HFFc6 (cell line): Measurements from ENCODE around the gene TMOD4. TPM values are rescaled to one million over a fixed set of nuclear protein-coding genes. Genes with fewer than 3 reads are reported as not detected.

Experiments
- DNase-seq: peaks from one replicate; pipeline ENCODE4 v3.0.0-alpha.2; 2018
- H3K27ac Mint-ChIP-seq: 2 replicates; pipeline ENCODE4 v1.8.0; 2020; ENCODE audit warnings: mild to moderate bottlenecking, mixed read lengths
- H3K27me3 Mint-ChIP-seq: 2 replicates; pipeline ENCODE4 v1.8.0; 2021; ENCODE audit warnings: mild to moderate bottlenecking, moderate library complexity, mixed read lengths; ENCODE audit not compliant: insufficient read depth
- H3K36me3 Mint-ChIP-seq: 2 replicates; pipeline ENCODE4 v1.8.0; 2021; ENCODE audit warnings: low read depth, mixed read lengths
- H3K4me1 Mint-ChIP-seq: 2 replicates; pipeline ENCODE4 v1.8.0; 2020; ENCODE audit warnings: low read depth, mixed read lengths
- H3K4me3 Mint-ChIP-seq: 2 replicates; pipeline ENCODE4 v1.8.0; 2020; ENCODE audit warnings: mild to moderate bottlenecking, moderate library complexity, mixed read lengths
- H3K9me3 Mint-ChIP-seq: 2 replicates; pipeline ENCODE4 v1.8.0; 2020; ENCODE audit warnings: mild to moderate bottlenecking, mixed read lengths
- CTCF ChIP-seq: fragments of 200-600 bp; sonication (generic); IDR thresholded peaks from 2 replicates; pipeline ENCODE4 v1.5.0; 2021; ENCODE audit warnings: antibody characterized with exemption, mild to moderate bottlenecking
- total RNA-seq, 6 experiments: library from RNA; stranded (reverse); fragmentation: NEBNext Ultra II Directional; extraction: Animal tissue kit (Norgen Biotek cat#: 25700); gene quantifications; 2 replicates in 1 of 6; 3 replicates in 5 of 6; pipeline ENCODE4 v1.2.3, GENCODE V29; 2021

TMOD4 gene
- total RNA-seq, 6 experiments from 2014 or later, result 0.40 to 1.1 (median 0.99) TPM; not detected in 3

- H3K4me3 Mint-ChIP-seq, result no peak overlapping the region
- no peak overlapping the region for H3K27ac Mint-ChIP-seq
- no peaks in the 10 kb centered on the region; the same call in 1 of the 2 replicates for H3K4me1 Mint-ChIP-seq
- no peak for TF ChIP-seq CTCF
- H3K36me3 Mint-ChIP-seq, result peaks cover under 1% of the 10 kb centered on the region; the same call in 1 of the 2 replicates
- H3K27me3 Mint-ChIP-seq, result peaks cover 5% of the 10 kb centered on the region
- no peak for DNase-seq
- H3K9me3 Mint-ChIP-seq, result no peaks in the 10 kb centered on the region
These were observed 590 bp downstream of the TMOD4 start for GRCh38 chr1:151175041-151175741.

GRCh38 chr1:151171190-151171589 is 4.6 kb downstream of the TMOD4 start:
- peaks cover 13% of the 10 kb centered on the region for H3K4me1 Mint-ChIP-seq
- DNase-seq, result no peak
- no peaks in the 10 kb centered on the region for H3K9me3 Mint-ChIP-seq
- peaks cover 4% of the 10 kb centered on the region for H3K27me3 Mint-ChIP-seq
- H3K27ac Mint-ChIP-seq, result no peak overlapping the region
- TF ChIP-seq CTCF, result no peak
- peaks cover 10% of the 10 kb centered on the region for H3K36me3 Mint-ChIP-seq
- no peak overlapping the region for H3K4me3 Mint-ChIP-seq

GRCh38 chr1:151167116-151167515 is 8.7 kb downstream of the TMOD4 start:
- TF ChIP-seq CTCF, result no peak
- peak overlapping the region; percentile 100 for H3K4me3 Mint-ChIP-seq
- no peaks in the 10 kb centered on the region for H3K9me3 Mint-ChIP-seq
- peak overlapping the region; percentile 98 for H3K27ac Mint-ChIP-seq
- H3K36me3 Mint-ChIP-seq, result peaks cover 18% of the 10 kb centered on the region
- peaks cover 5% of the 10 kb centered on the region for H3K27me3 Mint-ChIP-seq
- peaks cover 24% of the 10 kb centered on the region for H3K4me1 Mint-ChIP-seq
- DNase-seq, result no peak

- Mint-ChIP-seq H3K4me3 (peak overlapping the region; percentile 100), H3K4me1 (peaks cover 24% of the 10 kb centered on the region), H3K27me3 (peaks cover 3% of the 10 kb centered on the region), H3K9me3 (no peaks in the 10 kb centered on the region), H3K36me3 (peaks cover 18% of the 10 kb centered on the region), H3K27ac (peak overlapping the region; percentile 98)
- peak; percentile 80 for DNase-seq
- no peak for TF ChIP-seq CTCF
These were observed 9.2 kb downstream of the TMOD4 start for GRCh38 chr1:151166505-151166956.

GRCh38 chr1:151165738-151166504 is 9.9 kb downstream of the TMOD4 start, which contains the start of the genes LYSMD1 and SCNM1:
TSS of gene LYSMD1 (minus strand) at chr1:151165902. CDS start at chr1:151165258, 644 bp downstream.
TSS of gene SCNM1 (plus strand) at chr1:151166144. CDS start at chr1:151166153, 9 bp downstream.
- Mint-ChIP-seq H3K9me3 (no peaks in the 10 kb centered on the region), H3K4me3 (peak within 1 kb of the TSS; percentile 100), H3K4me1 (peaks cover 24% of the 10 kb centered on the region), H3K36me3 (peaks cover 18% of the 10 kb centered on the region), H3K27ac (peak within 1 kb of the TSS; percentile 98), H3K27me3 (peaks cover 3% of the 10 kb centered on the region)
- TF ChIP-seq CTCF, result no peak; the same call in 1 of the 2 replicates
- peak; percentile 99 for DNase-seq
